CD4-positive, alpha-beta memory T cell (primary cell): ENCODE results near the gene CADPS. TPM values are rescaled to one million over a fixed set of nuclear protein-coding genes. Genes with fewer than 3 reads are reported as not detected.

Experiments used
- CTCF ChIA-PET: fragments of 350-600 bp; sonication (Branson Sonifier 250); formaldehyde crosslinking; loops from one replicate; lab custom pipeline; 2021; ENCODE audit warnings: inconsistent platforms; ENCODE audit not compliant: partially characterized antibody; lab: Charles Lee
- POLR2A ChIA-PET: fragments of 350-600 bp; sonication (Branson Sonifier 250); formaldehyde crosslinking; loops from one replicate; lab custom pipeline; 2021; ENCODE audit not compliant: partially characterized antibody; lab: Charles Lee
- DNase-seq, 5 donors: peaks; one replicate each; pipeline versions ENCODE4 v3.0.0 to v3.0.0-alpha.2; 2020 to 2022; ENCODE audit warnings: mixed read lengths in 1 of 5
- H3K27ac ChIP-seq: one replicate; pipeline ENCODE4 v1.7.0; 2013; ENCODE audit warnings: low read depth, low read length
- H3K27me3 ChIP-seq: 2 replicates; pipeline ENCODE4 v1.7.0; 2013; ENCODE audit warnings: mild to moderate bottlenecking, low read length, moderate library complexity; ENCODE audit not compliant: insufficient read depth
- H3K36me3 ChIP-seq: 2 replicates; pipeline ENCODE4 v1.7.0; 2013; ENCODE audit warnings: mild to moderate bottlenecking, low read length, moderate library complexity; ENCODE audit not compliant: insufficient read depth
- H3K4me1 ChIP-seq: 2 replicates; pipeline ENCODE4 v1.7.0; 2013; ENCODE audit warnings: mild to moderate bottlenecking, low read length, moderate library complexity; ENCODE audit not compliant: insufficient read depth
- H3K4me3 ChIP-seq, 2 donors: one replicate each; pipeline ENCODE4 v1.7.0; 2013; ENCODE audit warnings: low read length in 2 of 2, mild to moderate bottlenecking in 1 of 2
- H3K9me3 ChIP-seq, 2 donors: one replicate each; pipeline ENCODE4 v1.7.0; 2013; ENCODE audit warnings: low read length in 2 of 2, control low read depth in 1 of 2; ENCODE audit not compliant: control insufficient read depth in 1 of 2
- H3K27ac Mint-ChIP-seq, 7 donors: one replicate each; pipeline ENCODE4 v1.8.0; 2020 to 2021; ENCODE audit warnings: mixed read lengths in 7 of 7, mild to moderate bottlenecking in 6 of 7, inconsistent platforms in 3 of 7, moderate library complexity in 3 of 7
- H3K27me3 Mint-ChIP-seq, 2 donors: one replicate each; pipeline ENCODE4 v1.8.0; 2020 to 2021; ENCODE audit warnings: mixed read lengths in 2 of 2
- H3K36me3 Mint-ChIP-seq, 2 donors: one replicate each; pipeline ENCODE4 v1.8.0; 2020 to 2021; ENCODE audit warnings: mixed read lengths in 2 of 2, inconsistent platforms in 1 of 2, mild to moderate bottlenecking in 1 of 2
- H3K4me1 Mint-ChIP-seq, 4 donors: one replicate each; pipeline ENCODE4 v1.8.0; 2020 to 2021; ENCODE audit warnings: mixed read lengths in 4 of 4, mild to moderate bottlenecking in 1 of 4
- H3K4me3 Mint-ChIP-seq, 8 donors: one replicate each; pipeline ENCODE4 v1.8.0; 2020 to 2021; ENCODE audit warnings: mixed read lengths in 8 of 8, mild to moderate bottlenecking in 7 of 8, moderate library complexity in 6 of 8, inconsistent platforms in 3 of 8
- H3K9me3 Mint-ChIP-seq, 8 donors: one replicate each; pipeline ENCODE4 v1.8.0; 2020 to 2021; ENCODE audit warnings: mixed read lengths in 8 of 8, mild to moderate bottlenecking in 5 of 8, inconsistent platforms in 3 of 8, moderate library complexity in 1 of 8
- intact Hi-C: fragments of 100-400 bp; cut with micrococcal nuclease; formaldehyde crosslinking; loops from one replicate; pipeline ENCODE4 v1.15.1; 2023
- polyA plus RNA-seq, 2 donors: library from polyadenylated mRNA; unstranded; fragments of 300-500 nt; fragmentation: Illumina TruSeq; gene quantifications; one replicate each; pipeline ENCODE4 v1.2.3, GENCODE V29; 2021
- total RNA-seq, 2 experiments: library from RNA; stranded (reverse); gene quantifications; one replicate each; pipeline ENCODE4 v1.2.3, GENCODE V29; 2021

The CADPS gene
- total and polyA plus RNA-seq, 4 experiments from 2014 or later, result not detected

DNA sequence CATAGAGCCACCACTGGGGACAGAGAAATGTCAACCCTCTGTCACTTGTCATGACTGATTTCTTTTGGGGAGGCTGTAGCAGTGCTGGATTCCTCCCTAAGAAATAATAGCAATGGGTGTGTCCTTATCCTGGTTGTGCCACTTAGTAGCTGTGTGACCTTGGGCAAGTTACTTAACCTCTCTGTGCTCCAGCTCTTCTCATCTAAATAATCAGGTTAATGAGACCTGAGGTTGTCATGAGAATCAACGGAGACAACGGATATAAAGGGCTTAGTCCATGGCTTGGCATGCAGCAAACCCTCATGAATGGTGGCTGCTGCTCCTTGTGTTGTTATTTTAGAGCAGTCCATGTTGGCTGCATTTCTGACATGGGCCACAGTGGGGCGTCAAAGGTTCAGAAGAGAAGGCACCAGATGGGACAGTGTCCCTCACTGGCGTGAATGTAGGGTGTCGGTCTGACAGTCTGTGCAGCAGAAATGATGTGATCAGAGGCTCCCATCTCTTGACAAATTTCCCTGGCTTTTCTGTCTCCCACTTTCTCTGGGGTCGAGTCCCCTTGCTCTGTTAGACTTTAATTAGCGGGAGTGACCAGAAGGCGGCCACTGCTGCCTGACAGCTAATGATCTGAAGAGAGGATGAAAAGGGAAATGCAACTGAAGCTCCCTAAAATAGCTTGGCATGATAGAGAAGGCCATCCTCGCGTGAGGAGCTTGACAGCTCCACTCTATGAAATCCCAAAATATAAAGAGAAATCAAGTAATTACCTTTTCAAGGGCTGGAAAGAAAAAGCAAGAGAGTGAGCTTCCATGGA is 209.4 kb downstream of the CADPS start:
- no peaks in the 10 kb centered on the region for H3K4me1 Mint-ChIP-seq
- Histone ChIP-seq H3K27me3 (no peaks in the 10 kb centered on the region), H3K9me3 (no peaks in the 10 kb centered on the region), H3K36me3 (no peaks in the 10 kb centered on the region), H3K4me1 (no peaks in the 10 kb centered on the region), H3K4me3 (no peak overlapping the region), H3K27ac (no peak overlapping the region)
- CTCF ChIA-PET, result no interaction called here
- no peaks in the 10 kb centered on the region for H3K27me3 Mint-ChIP-seq
- intact Hi-C loops, result no loop called here
- no peaks in the 10 kb centered on the region for H3K36me3 Mint-ChIP-seq
- POLR2A ChIA-PET, result no interaction called here
- no peak overlapping the region for H3K4me3 Mint-ChIP-seq
- DNase-seq, result peak in 1 of 5 donors; percentile 2
- H3K9me3 Mint-ChIP-seq, result peaks cover 0 to 3% (median 0%) of the 10 kb centered on the region in 8 donors
- no peak overlapping the region for H3K27ac Mint-ChIP-seq

DNA sequence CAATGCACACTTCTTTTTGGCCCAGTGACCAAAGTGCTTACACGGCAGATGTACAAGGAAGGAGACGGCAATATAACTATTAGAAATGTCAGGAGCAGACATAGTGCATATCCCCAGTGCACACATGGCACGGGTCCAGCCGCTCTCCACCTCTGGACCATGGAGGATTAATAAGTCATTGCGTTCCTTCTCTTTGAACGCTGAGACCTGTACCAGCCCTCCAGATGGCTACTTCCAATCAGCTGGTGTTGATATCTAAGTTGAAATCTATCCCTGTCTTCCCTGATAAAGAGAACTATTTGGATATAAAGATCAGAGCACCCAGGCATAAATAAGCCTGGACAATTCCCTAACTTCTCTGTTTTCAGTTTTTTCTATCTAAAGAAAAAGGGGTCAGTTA is 212.5 kb downstream of the CADPS start:
- no peaks in the 10 kb centered on the region for H3K36me3 Mint-ChIP-seq
- no peak for DNase-seq
- H3K27ac Mint-ChIP-seq, result no peak overlapping the region
- Histone ChIP-seq H3K9me3 (no peaks in the 10 kb centered on the region), H3K27me3 (no peaks in the 10 kb centered on the region), H3K4me1 (no peaks in the 10 kb centered on the region), H3K4me3 (no peak overlapping the region), H3K36me3 (no peaks in the 10 kb centered on the region), H3K27ac (no peak overlapping the region)
- peaks cover 0 to 3% (median 0%) of the 10 kb centered on the region in 8 donors for H3K9me3 Mint-ChIP-seq
- H3K4me3 Mint-ChIP-seq, result no peak overlapping the region
- no peaks in the 10 kb centered on the region for H3K27me3 Mint-ChIP-seq
- H3K4me1 Mint-ChIP-seq, result no peaks in the 10 kb centered on the region
- POLR2A ChIA-PET, result no interaction called here
- intact Hi-C loops, result no loop called here
- CTCF ChIA-PET, result no interaction called here

DNA sequence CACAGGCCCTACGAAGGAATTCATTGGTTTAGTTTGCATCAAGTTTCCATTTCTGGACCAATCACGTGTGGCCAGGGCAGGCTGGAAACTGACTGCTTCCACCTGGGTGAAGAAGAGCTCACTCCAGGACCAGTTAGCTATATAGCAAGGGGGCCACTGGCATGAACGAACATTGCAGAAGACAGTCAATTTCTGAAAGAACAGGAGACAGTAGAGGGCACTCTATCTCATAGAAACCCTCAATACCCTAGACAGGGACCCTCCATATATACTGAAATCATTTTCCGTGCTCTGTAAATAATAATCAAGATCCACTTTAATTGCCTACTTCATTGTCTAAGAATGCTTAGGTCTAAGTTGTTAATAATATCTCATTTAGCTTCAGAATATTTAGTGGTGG is 215.6 kb downstream of the CADPS start:
- H3K27me3 Mint-ChIP-seq, result no peaks in the 10 kb centered on the region
- no peaks in the 10 kb centered on the region for H3K9me3 ChIP-seq
- no peak overlapping the region for H3K4me3 ChIP-seq
- no peaks in the 10 kb centered on the region for H3K27me3 ChIP-seq
- H3K27ac ChIP-seq, result no peak overlapping the region
- H3K9me3 Mint-ChIP-seq, result peaks cover 0 to 3% (median 0%) of the 10 kb centered on the region in 8 donors
- H3K36me3 Mint-ChIP-seq, result no peaks in the 10 kb centered on the region
- no peak overlapping the region for H3K27ac Mint-ChIP-seq
- H3K4me1 Mint-ChIP-seq, result no peaks in the 10 kb centered on the region
- ChIA-PET CTCF (no interaction called here), POLR2A (no interaction called here)
- intact Hi-C loops, result no loop called here
- H3K4me1 ChIP-seq, result no peaks in the 10 kb centered on the region
- DNase-seq, result no peak
- H3K36me3 ChIP-seq, result no peaks in the 10 kb centered on the region
- H3K4me3 Mint-ChIP-seq, result no peak overlapping the region

DNA sequence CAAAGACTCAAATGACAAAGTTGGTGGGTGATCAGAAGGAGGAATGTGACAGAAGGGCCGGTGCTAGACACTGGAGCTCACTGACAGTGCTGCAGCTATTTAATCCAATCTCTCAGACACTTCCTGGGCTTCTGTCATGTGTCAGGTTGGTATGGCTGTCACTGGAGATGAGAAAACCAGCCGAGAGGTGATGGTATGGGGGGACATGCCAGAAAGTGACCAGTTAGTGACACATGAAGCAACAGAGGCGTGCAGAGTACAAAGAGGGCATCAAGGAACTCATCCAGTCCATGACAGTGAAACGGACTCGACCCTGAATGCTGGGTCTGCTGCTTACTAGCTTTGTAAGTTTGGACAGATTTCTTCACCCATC is 219.5 kb downstream of the CADPS start:
- no peaks in the 10 kb centered on the region for H3K9me3 ChIP-seq
- POLR2A ChIA-PET, result no interaction called here
- no peaks in the 10 kb centered on the region for H3K27me3 Mint-ChIP-seq

DNA sequence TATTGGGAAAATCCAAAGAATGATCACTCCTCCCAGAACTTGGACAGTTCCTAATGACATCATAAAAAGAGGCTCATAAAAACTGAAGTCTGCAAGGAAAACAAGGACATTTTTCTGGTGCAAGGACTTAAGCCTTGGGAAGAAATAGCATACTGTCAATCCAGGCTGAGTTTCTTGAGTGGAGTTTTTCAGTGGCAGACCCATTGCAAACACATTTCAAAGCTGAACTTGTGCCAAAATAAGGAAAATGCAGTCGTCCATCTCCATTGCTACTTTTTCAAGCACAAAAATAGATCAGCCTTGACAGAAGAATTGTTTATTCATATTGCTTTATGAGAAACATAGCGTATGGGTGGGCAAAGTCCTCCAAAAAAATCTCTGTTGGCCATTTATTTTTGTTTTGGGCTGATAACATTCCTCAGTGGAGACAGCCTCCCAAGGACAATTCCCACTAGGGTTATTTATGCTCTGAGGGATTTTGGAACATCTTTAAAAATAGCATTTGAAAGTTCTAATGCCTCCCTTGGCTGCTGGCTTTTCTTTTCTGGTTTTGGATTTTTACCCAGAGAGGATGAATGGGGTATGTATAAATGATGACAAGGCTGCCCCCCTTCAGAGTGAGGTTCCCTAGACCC is 220.0 kb downstream of the CADPS start:
- H3K36me3 Mint-ChIP-seq, result no peaks in the 10 kb centered on the region
- ChIA-PET CTCF (no interaction called here), POLR2A (no interaction called here)
- H3K9me3 Mint-ChIP-seq, result no peaks in the 10 kb centered on the region
- intact Hi-C loops, result no loop called here
- no peak overlapping the region for H3K4me3 Mint-ChIP-seq
- no peak overlapping the region for H3K4me3 ChIP-seq
- no peaks in the 10 kb centered on the region for H3K9me3 ChIP-seq
- no peaks in the 10 kb centered on the region for H3K27me3 Mint-ChIP-seq
- H3K27me3 ChIP-seq, result no peaks in the 10 kb centered on the region
- H3K4me1 ChIP-seq, result no peaks in the 10 kb centered on the region
- no peak overlapping the region for H3K27ac Mint-ChIP-seq
- DNase-seq, result no peak
- no peaks in the 10 kb centered on the region for H3K4me1 Mint-ChIP-seq
- no peak overlapping the region for H3K27ac ChIP-seq
- H3K36me3 ChIP-seq, result no peaks in the 10 kb centered on the region

More for the DNA sequence above, 219.5 kb downstream of the CADPS start:
- H3K4me1 ChIP-seq, result no peaks in the 10 kb centered on the region
- CTCF ChIA-PET, result no interaction called here
- no peak overlapping the region for H3K27ac ChIP-seq
- Mint-ChIP-seq H3K36me3 (no peaks in the 10 kb centered on the region), H3K9me3 (no peaks in the 10 kb centered on the region), H3K27ac (no peak overlapping the region), H3K4me1 (no peaks in the 10 kb centered on the region), H3K4me3 (no peak overlapping the region)
- intact Hi-C loops, result no loop called here
- no peak overlapping the region for H3K4me3 ChIP-seq
- H3K27me3 ChIP-seq, result no peaks in the 10 kb centered on the region
- no peaks in the 10 kb centered on the region for H3K36me3 ChIP-seq
- no peak for DNase-seq

DNA sequence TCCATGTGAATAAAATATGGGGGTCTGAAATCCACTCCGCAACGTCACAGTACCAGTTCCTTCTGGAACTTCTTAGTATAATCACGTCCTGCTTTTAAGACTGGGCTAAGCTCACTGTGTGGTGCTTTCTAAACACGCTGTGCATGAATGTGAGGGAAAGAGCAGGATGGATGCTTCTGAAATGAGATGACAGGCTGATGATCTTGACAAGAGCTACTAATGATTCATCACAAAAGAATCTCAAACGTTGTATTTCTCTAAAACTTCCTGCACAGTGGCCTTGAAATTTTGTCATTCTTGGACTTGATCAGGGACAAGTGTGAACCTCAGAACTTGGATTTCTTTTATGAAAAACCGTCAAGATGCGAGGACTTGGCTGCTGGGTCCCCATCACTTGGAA is 221.4 kb downstream of the CADPS start:
- Histone ChIP-seq H3K9me3 (no peaks in the 10 kb centered on the region), H3K36me3 (no peaks in the 10 kb centered on the region), H3K27me3 (no peaks in the 10 kb centered on the region), H3K27ac (no peak overlapping the region), H3K4me3 (no peak overlapping the region), H3K4me1 (no peaks in the 10 kb centered on the region)
- Mint-ChIP-seq H3K27ac (no peak overlapping the region), H3K4me1 (no peaks in the 10 kb centered on the region), H3K36me3 (no peaks in the 10 kb centered on the region), H3K9me3 (no peaks in the 10 kb centered on the region), H3K27me3 (no peaks in the 10 kb centered on the region), H3K4me3 (no peak overlapping the region)
- CTCF ChIA-PET, result no interaction called here
- POLR2A ChIA-PET, result no interaction called here
- DNase-seq, result no peak
- intact Hi-C loops, result no loop called here

DNA sequence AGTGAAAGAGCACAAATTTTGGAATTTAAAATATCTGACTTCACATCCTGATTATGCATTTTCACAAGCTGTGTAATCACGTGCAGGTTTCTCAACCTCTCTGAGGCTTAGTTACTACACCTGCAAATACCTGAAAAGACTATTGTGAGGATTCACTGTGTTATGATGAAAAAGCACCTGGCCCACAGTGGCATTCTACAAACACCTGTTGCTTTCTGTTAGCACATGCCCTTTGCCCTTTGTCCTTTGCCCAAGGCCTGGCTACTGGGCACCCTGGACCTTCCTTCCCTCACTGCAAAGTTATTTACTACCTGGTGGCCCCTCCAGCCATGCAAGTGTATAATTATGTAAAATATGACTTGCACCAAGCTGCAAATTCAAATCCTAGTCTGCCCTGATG is 227.5 kb downstream of the CADPS start:
- Mint-ChIP-seq H3K9me3 (peaks cover 0 to 2% (median 0%) of the 10 kb centered on the region in 8 donors), H3K36me3 (no peaks in the 10 kb centered on the region), H3K4me3 (no peak overlapping the region), H3K27ac (no peak overlapping the region), H3K4me1 (no peaks in the 10 kb centered on the region), H3K27me3 (peaks cover 0 to 2% of the 10 kb centered on the region in 2 donors)
- DNase-seq, result no peak
- H3K36me3 ChIP-seq, result no peaks in the 10 kb centered on the region
- no peak overlapping the region for H3K4me3 ChIP-seq
- H3K27ac ChIP-seq, result no peak overlapping the region
- no peaks in the 10 kb centered on the region for H3K9me3 ChIP-seq
- no peaks in the 10 kb centered on the region for H3K27me3 ChIP-seq
- ChIA-PET POLR2A (no interaction called here), CTCF (no interaction called here)
- H3K4me1 ChIP-seq, result no peaks in the 10 kb centered on the region
- intact Hi-C loops, result no loop called here
